Iris pigment epithelial cell (primary cell): Measurements from ENCODE around the gene SPATA4.
"Not testable (repeated sequence)": the region's sequence is repeated elsewhere in the genome, so short reads cannot be mapped to it uniquely, and the experiment has no call there.

Source experiments
- DNase-seq: peaks from one replicate; pipeline ENCODE4 v3.0.0-alpha.2; 2011; ENCODE audit warnings: low read depth

The SPATA4 gene

DNA sequence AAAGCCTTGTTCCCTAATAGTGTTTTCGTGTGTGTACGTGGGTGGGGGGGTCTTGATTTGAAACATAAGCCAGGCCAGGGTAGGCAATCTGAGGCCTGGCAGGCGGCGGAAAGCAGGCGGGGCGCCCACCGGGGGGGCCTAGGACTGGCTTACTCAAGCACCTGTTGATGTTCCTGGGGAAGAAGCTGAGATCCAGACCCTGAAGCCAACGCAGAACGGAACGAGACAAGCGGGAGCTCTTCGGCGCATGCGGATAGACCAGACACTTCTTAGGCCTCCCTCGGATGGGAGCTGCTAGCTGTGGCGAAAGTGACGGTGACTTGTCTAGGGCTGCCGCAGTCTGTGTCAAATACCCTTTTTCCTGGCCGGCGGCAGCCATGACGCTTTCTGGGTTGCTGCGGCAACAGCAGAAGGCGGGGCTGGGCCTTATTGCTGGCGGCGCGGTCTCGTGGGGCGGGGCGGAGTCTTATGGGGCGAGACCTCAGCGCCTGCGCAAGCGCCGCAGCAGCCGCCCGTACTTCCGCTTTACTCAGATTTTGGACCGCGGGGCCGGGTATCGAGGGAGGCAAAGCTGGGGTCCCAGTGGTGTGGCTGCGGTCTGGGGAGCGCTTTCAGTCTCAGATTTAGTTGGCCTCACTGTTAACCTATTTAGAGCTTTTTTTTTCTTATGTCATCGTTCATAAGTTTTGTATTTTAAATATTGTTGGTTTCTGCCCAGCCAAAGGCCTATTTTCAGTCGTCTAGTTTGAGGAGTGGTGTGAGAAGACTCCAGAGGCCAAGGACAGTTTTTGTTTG lies at the start of gene SPATA4:
Gene SPATA4 (minus strand): TSS at position 402 of the 795 bp plus-strand sequence. CDS start 23 bp downstream, at position 379.
- DNase-seq = peak; percentile 95

- no peak for DNase-seq
Observed at GRCh38 chr4:176242764-176243347, 47.5 kb upstream of the SPATA4 start.

DNA sequence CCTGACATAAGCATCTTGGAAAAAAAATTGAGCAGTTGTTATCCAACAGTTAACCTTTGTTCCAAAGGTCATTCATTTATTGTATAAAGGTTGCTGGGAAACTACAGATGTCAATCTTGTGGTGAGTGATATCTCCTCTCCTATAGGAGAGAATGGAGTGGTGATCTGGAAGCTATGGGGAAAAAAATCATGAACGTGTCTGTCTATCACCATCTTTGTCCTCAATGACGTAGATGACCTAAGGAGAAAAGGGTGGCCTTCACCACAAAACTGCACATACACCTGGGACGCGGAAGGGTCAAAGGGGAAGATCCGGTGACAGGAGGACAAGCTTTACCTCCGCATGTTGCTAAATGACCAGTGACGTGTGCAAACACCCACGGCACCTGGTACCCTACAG lies 46.3 kb upstream of the SPATA4 start:
- DNase-seq = no peak

DNA sequence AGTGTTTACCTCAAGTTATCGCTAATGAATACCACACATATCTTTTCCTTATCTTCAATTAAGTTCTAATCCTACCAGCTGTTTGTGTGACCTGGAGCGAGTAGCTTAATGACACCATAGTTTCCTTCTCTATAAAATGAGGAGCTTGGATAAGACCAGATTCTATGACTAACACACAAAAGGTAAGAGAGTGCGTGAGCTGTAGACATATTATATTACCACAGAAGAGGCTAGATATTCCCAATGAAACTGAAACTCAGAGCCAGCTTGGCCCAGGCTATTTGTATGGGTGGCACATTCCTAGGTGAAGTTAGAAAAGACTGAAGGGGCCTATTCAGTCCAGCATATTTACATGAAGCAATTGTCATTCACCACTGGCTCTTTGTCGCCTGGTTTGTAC lies 43.4 kb upstream of the SPATA4 start:
- DNase-seq = peak; percentile 48

DNA sequence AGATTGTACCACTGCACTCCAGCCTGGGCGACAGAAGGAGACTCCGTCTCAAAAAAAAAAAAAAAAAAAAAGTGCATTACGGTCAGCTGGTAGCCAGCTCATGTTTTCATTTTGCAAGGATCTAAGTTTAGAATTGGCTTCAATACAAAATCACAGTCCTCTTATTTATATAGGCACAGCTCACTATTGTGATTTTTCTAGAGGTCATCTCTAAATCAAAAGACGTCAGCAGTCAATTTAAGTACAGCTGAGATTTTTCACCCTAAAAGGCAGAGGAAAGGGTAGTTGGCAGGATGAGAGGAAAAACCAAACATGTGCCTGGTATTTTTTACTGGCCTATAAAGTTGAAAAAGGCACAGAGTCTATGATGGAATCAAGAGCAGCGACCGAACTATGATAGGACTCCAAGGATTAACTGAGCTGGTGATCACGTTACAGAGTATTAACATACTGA lies 42.8 kb upstream of the SPATA4 start:
- DNase-seq = peak; percentile 69

- DNase-seq = no peak
Observed at GRCh38 chr4:176236946-176237345, 41.6 kb upstream of the SPATA4 start.

GRCh38 chr4:176230836-176231235 lies 35.5 kb upstream of the SPATA4 start:
- no peak for DNase-seq

DNA sequence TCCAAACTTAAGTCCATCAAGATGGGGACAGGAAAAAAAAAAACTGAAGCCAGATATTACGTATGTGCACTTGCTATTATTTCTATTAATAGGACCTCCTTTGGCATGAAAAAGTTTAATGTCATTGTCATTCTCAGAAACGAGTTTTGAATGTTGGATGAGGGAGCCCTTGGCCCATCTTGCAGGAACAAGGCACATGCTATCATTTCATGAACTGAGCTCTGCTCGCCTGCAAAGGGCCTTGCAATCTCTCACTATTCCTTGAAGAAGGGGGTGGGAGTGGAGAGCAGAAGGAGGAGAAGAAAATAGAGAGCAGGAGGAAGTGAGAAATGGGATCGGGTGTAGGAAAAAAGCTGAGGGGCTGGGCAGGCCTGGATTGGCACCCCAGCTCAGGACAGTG lies 34.3 kb upstream of the SPATA4 start:
- no peak for DNase-seq

GRCh38 chr4:176226736-176227135 lies 31.4 kb upstream of the SPATA4 start:
- DNase-seq = no peak

DNA sequence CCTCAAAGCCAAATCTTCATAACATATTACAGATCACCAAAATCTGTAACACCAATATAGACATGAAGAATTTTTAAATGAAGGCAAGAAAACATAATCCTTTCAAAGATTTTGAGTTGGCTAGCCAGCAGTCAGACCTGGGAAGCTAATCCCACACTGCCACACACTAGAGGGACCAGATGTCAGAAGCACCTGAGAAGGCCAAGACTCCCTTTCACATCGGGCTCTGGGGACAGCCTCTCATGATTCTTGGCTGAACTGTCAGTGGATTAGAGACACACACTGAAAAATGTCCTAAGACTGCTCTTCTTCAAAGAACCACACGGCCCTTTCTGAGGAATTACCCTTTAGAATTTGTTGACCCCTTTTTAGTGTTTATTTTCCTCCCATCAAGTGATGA lies 28.2 kb upstream of the SPATA4 start:
- DNase-seq = no peak

DNA sequence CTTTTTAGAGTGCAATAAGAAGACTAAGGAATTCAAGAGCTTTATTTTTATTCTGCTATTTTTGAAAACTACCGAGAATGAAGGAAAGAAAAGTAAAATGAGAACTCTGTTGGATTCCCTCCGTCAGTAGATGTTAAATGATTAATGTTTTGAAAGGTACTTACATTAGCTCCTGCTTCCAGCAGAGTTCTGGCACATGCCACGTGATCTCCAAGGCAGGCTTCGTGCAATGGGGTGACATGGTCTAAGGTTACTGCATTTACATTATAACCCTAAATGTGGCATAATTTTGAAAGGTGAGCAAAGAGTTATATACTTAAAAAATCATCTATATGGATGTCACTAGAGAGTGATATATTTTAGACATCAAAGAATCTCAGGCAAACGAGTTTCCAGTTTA lies 26.8 kb upstream of the SPATA4 start:
- no peak for DNase-seq

GRCh38 chr4:176217510-176217909 lies 22.1 kb upstream of the SPATA4 start:
- DNase-seq = no peak

DNA sequence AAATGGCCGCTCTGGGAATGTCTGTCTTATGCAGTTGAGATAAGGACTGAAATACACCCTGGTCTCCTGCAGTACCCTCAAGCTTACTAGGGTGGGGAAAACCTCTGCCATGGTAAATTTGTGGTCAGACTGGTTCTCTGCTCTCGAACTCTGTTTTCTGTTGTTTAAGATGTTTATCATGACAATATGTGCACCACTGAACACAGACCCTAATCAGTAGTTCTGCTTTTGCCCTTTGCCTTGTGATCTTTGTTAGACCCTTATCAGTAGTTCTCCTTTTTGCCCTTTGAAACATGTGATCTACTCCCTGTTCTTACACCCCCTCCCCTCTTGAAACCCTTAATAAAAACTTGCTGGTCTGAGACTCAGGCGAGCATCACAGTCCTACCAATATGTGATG lies 17.0 kb upstream of the SPATA4 start:
- DNase-seq = not testable (repeated sequence)

DNA sequence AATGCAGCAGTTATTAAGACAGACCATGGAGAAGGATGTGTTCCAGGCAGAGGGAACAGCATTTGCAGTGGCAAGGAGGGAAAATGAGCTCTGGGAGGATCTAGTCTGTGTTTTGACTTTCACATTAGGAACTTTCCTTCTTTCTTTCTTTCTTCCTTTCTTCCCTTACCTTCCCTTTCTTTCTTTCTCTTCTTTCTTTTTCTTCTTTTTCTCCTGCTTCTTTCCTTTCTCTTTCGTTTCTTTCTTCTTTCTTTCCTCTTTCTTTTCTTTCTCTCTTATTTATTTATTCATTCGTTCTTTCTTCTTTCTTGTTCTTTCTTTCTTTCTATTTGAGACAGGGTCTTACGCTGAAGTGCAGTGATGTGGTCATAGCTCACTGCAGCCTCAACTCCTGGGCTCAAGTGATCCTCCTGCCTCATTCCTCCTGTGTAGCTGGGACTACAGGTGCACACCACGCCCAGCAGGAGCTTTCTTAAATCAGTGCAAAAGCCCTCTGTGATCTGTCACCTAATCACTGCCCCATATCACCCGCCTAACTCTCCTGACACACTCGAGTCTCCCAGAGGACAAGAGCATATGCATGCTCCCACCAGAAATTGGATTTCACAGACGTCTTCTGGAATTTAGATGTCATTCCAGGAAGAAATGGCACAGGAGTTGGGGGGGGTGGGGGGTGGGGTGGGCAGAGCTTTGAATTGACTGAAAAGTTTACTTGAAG lies 15.4 kb upstream of the SPATA4 start:
- DNase-seq = no peak

- no peak for DNase-seq
Observed at GRCh38 chr4:176210101-176210500, 14.7 kb upstream of the SPATA4 start.

DNA sequence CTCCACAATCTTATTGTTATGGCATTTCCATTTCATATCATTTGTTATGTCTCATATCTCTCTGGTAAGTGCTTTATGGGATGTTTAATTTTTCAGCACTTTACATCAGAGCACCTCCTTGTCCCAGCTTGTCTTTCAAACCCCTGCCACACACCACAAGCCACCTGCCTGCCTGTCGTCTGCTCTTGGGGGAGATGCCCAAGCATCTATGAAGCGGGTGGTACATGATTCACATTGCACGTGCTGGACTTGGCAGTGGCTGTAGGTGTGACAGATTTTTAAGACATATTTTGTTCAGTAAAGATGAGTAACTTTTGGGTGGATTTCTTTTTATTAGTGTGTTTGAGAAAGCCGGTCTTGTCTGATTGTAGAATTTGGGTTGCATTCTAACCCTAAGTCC lies 14.2 kb upstream of the SPATA4 start:
- DNase-seq = no peak

- no peak for DNase-seq
Observed at GRCh38 chr4:176207839-176208238, 12.5 kb upstream of the SPATA4 start.

DNA sequence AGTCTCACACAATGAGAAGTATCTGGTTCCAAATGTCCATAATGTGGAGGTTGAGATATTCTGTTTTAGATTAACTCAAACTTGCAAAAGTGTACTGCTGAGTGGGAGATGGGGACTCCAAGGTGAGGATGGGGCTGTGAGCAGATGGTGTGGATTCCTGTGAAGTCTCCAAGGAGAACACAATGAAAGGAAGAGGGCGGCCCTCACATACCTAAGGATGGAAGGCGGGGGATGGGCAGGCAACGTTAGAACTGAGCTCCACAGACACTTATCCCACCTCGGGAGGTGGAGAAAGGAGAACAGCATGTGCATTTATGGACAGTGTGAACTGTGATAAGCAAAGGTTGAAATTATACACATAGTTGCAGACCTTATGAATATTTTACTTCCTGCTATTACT lies 9.9 kb upstream of the SPATA4 start:
- DNase-seq = no peak

DNA sequence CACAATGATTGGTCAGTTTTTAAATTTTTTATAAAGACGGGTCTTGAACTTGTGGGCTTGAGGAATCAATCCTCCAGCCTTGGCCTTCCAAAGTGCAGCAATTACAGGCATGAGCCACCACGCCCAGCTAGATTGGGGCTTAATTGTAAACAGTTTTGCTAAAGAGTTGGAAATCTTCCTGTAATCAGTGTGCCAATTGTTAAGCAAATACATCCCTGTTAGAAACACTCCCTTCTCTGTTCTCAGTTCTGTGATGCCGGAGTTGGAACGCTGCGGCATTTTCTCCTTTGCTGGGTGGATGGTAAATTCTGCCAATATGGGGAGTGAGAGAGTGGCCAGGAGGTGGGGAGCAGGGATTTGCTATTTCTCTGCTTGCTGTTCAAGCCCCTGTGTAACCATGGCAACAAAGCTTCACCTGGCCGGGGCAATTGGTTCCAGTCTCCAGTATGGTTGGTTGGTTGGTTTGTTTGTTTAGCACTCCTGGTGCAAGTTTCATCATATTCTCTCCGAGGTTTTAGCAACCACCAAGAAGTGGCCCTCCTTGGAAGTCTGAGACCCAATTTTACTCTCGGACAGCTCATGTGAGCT lies 3.0 kb upstream of the SPATA4 start:
- DNase-seq = no peak

DNA sequence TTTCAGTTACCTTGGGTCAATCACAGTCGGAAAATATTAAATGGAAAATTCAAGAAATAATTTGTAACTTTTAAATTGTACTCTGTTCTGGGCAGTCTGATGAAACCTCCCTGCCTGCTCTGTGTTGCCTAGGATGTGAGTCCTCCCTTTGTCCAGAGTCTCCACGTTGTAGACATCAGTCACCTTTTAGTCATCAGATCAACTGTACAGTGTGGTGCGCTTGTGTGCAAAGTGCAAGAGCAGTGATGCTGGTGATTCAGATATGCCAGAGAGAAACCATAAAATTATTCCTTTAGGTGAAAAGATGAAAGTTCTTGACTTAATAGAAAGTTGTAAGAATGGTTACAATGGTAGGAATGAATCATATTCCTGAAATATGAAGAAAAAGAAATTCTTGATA lies 1.4 kb downstream of the SPATA4 start:
- peak; percentile 85 for DNase-seq

DNA sequence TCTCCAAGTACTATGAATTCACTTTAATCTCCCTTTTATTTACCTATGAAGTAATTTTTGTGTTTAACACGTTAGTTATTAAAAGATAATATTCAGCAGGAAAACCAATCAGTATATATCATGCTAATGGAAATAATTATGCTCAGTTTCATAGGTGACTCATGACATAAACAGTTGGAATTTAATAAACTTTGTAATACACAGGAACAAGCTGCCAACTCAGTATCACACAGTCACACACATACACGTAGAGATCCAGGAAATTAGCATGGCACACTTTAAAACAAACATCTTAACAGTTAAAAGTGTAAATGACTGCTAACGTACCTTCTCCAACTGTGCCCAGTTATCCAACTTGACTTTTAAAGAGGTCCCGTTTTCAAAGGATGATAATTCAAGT lies 2.3 kb downstream of the SPATA4 start:
- peak; percentile 69 for DNase-seq

DNA sequence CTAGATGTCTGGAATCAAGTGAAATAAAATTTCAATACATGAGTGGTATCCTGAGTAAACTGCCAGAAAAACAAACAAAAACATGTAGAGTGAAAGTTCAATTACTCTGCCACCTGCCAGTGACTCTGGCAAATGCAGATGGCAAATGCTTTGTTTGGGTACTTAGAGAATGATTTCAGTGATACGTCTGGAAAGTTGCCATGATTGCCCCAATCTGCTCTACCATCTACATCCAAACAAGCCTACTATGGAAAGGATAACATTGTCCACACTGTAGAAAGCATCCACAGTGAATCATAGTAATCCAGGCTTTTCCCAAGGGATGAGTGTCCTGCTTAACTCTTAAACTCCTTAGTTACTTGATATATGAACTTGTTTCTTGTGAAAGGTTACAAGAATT lies 3.4 kb downstream of the SPATA4 start:
- no peak for DNase-seq
